IPS-NIHi7 (cell line): Measurements from ENCODE around the gene ARMC3.
"Not testable (repeated sequence)": the region's sequence is repeated elsewhere in the genome, so short reads cannot be mapped to it uniquely, and the experiment has no call there.

ENCODE experiments used
- DNase-seq: peaks from one replicate; pipeline ENCODE4 v3.0.0; 2012; ENCODE audit warnings: mixed read lengths; ENCODE audit errors: extremely low spot score

Gene ARMC3

GRCh38 chr10:22929053-22929452 lies 1.2 kb downstream of the ARMC3 start:
- DNase-seq: not testable (repeated sequence)

GRCh38 chr10:22931948-22932347 lies 4.1 kb downstream of the ARMC3 start:
- no peak for DNase-seq

GRCh38 chr10:22932626-22933370 lies 4.9 kb downstream of the ARMC3 start:
- no peak for DNase-seq

GRCh38 chr10:22934726-22935125 lies 6.9 kb downstream of the ARMC3 start:
- DNase-seq: no peak

GRCh38 chr10:22942437-22942836 lies 14.6 kb downstream of the ARMC3 start:
- no peak for DNase-seq

- no peak for DNase-seq
Measured at GRCh38 chr10:22945934-22946673, 18.3 kb downstream of the ARMC3 start.

GRCh38 chr10:22954970-22955369 lies 27.1 kb downstream of the ARMC3 start:
- no peak for DNase-seq

GRCh38 chr10:22958338-22958737 lies 30.5 kb downstream of the ARMC3 start:
- no peak for DNase-seq

GRCh38 chr10:22959292-22959691 lies 31.4 kb downstream of the ARMC3 start:
- DNase-seq: no peak

GRCh38 chr10:22959950-22960349 lies 32.1 kb downstream of the ARMC3 start:
- no peak for DNase-seq

GRCh38 chr10:22962817-22963216 lies 35.0 kb downstream of the ARMC3 start:
- no peak for DNase-seq

- no peak for DNase-seq
Measured at GRCh38 chr10:22969704-22970103, 41.9 kb downstream of the ARMC3 start.

- DNase-seq: no peak
Measured at GRCh38 chr10:22976534-22976933, 48.7 kb downstream of the ARMC3 start.

- DNase-seq: no peak
Measured at GRCh38 chr10:22977751-22978150, 49.9 kb downstream of the ARMC3 start.

- DNase-seq: no peak
Measured at GRCh38 chr10:22978287-22978686, 50.4 kb downstream of the ARMC3 start.

GRCh38 chr10:22978918-22979317 lies 51.1 kb downstream of the ARMC3 start:
- no peak for DNase-seq

- DNase-seq: no peak
Measured at GRCh38 chr10:22980822-22981221, 53.0 kb downstream of the ARMC3 start.

- no peak for DNase-seq
Measured at GRCh38 chr10:22984066-22984465, 56.2 kb downstream of the ARMC3 start.

- DNase-seq: no peak
Measured at GRCh38 chr10:22986771-22987542, 59.1 kb downstream of the ARMC3 start.

GRCh38 chr10:22988581-22989360 lies 60.9 kb downstream of the ARMC3 start:
- DNase-seq: peak; percentile 44

GRCh38 chr10:22990443-22990842 lies 62.6 kb downstream of the ARMC3 start:
- no peak for DNase-seq

GRCh38 chr10:22992075-22992474 lies 64.2 kb downstream of the ARMC3 start:
- DNase-seq: no peak
